Measurements from ENCODE around the gene EEF1A1.
"Not testable (repeated sequence)": the region's sequence is repeated elsewhere in the genome, so short reads cannot be mapped to it uniquely, and the experiment has no call there.

The EEF1A1 gene

DNA sequence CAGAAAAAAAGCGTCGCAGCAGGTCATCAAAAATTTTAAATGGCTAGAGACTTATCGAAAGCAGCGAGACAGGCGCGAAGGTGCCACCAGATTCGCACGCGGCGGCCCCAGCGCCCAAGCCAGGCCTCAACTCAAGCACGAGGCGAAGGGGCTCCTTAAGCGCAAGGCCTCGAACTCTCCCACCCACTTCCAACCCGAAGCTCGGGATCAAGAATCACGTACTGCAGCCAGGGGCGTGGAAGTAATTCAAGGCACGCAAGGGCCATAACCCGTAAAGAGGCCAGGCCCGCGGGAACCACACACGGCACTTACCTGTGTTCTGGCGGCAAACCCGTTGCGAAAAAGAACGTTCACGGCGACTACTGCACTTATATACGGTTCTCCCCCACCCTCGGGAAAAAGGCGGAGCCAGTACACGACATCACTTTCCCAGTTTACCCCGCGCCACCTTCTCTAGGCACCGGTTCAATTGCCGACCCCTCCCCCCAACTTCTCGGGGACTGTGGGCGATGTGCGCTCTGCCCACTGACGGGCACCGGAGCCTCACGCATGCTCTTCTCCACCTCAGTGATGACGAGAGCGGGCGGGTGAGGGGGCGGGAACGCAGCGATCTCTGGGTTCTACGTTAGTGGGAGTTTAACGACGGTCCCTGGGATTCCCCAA, at the start of gene EEF1A1:
EEF1A1 (minus strand) TSS at position 345 of the 663 bp plus-strand sequence. CDS start 1,006 bp downstream, outside the sequence.
- peak; percentile 100 for DNase-seq (ENCODE audit: low read depth)
- peak within 1 kb of the TSS; percentile 99 for H3K4me3 ChIP-seq (ENCODE audit: low read depth, low read length)
- TF ChIP-seq, protein P1, sequence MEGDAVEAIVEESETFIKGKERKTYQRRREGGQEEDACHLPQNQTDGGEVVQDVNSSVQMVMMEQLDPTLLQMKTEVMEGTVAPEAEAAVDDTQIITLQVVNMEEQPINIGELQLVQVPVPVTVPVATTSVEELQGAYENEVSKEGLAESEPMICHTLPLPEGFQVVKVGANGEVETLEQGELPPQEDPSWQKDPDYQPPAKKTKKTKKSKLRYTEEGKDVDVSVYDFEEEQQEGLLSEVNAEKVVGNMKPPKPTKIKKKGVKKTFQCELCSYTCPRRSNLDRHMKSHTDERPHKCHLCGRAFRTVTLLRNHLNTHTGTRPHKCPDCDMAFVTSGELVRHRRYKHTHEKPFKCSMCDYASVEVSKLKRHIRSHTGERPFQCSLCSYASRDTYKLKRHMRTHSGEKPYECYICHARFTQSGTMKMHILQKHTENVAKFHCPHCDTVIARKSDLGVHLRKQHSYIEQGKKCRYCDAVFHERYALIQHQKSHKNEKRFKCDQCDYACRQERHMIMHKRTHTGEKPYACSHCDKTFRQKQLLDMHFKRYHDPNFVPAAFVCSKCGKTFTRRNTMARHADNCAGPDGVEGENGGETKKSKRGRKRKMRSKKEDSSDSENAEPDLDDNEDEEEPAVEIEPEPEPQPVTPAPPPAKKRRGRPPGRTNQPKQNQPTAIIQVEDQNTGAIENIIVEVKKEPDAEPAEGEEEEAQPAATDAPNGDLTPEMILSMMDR (conservative IDR thresholded peaks at IDR 0.05; ENCODE audit: low read depth, low read length): no peak

DNA sequence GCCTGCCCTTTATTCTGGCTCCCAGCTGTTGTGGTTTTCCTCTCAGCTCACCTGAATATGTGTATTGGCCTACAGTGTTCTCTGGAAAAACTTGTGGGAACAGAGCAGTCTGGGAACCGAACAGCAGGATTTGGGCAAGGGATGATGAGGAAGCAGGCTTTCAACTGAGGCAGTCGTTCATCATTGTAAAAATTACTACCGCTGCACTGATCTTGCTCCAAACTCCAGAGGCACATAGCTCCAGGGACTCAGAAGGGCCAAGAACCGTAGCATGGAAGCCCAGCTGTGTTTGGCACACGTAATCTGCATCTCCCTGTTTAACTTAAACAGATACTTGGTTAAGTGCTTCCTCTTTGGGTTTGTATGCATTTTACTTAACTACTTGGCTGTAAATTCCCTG, 48.3 kb upstream of the EEF1A1 start:
- TF ChIP-seq, protein P1 (conservative IDR thresholded peaks at IDR 0.05; ENCODE audit: low read depth, low read length): no peak
- H3K4me3 ChIP-seq (ENCODE audit: low read depth, low read length): no peak overlapping the region
- no peak for DNase-seq (ENCODE audit: low read depth)

DNA sequence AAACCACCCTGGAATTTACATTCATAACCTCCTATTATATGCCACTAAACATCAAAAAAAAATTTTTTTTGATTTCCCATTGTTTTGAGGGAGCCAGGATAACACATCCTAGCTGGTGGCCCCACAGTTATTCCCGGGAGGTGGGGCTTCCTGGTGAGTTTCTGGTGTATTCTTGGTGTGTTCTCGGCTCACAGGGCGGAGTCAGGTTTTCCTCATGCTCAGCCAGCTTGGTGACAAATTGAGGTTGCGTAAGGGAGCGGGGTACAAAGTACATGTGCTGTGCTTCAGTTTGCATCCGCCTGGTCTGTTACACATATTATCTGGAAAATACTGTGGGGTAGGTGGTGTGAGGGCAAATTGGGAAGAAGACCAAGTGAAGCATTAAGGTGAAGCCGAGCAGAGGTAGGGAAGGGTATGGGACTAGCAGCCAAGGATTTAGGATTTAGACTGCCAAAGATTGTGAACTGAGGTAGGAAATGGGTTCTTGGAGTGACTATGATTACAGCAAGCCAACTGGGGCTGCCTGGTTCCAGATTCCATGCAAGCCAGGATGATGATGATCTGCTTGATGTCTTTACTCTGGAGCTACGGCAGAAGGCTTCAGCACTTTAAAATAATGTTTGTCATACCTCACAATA, 46.2 kb upstream of the EEF1A1 start:
- DNase-seq (ENCODE audit: low read depth): peak; percentile 49
- no peak overlapping the region for H3K4me3 ChIP-seq (ENCODE audit: low read depth, low read length)
- TF ChIP-seq, protein P1 (conservative IDR thresholded peaks at IDR 0.05; ENCODE audit: low read depth, low read length): no peak

DNA sequence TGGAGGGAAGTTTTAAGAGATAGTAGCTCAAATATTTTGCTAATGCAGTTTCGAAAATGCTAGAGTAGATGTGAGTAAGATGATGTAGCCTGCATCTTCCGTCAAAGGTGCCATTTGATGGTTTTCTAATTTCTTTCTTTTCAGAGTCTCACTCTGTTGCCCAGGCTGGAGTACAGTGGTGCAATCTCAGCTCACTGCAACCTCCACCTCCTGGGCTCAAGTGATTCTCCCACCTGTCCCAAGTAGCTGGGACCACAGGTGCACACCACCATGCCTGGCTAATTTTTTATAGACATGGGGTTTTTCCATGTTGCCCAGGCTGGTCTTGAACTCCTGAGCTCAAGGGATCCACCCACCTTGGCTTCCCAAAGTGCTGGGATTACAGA, 45.6 kb upstream of the EEF1A1 start:
- DNase-seq (ENCODE audit: low read depth); H3K4me3 ChIP-seq (ENCODE audit: low read depth, low read length): not testable (repeated sequence)

DNA sequence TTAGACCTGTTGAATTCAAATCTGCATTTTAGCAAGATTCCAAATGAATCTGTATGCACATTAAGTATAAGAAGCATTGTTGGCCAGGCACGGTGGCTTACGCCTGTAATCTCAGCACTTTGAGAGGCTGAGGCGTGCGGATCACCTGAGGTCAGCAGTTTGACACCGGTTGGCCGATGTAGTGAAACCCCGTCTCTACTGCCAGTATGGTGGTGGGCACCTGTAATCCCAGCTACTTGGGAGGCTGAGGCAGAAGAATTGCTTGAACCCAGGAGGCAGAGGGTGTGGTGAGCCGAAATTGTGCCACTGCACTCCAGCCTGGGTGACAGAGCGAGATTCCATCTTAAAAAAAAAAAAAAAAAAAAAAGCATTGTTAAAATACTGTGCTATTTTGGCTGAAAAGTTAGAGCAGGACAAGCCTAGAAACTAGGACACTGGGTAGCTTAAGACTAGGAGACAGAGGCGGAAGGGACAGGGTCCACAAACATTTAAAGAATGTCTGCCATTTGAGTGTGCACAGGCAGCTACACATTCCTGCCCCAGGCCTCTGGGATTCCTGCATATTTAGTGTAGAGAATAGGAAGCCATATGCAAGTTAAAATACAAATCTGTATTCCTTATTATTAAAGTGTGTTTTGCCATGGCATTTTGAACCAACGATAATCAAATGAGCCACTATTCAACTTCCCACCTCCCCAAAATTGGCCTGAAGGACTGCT, 45.1 kb upstream of the EEF1A1 start:
- peak; percentile 42 for DNase-seq (ENCODE audit: low read depth)
- TF ChIP-seq, protein P1 (conservative IDR thresholded peaks at IDR 0.05; ENCODE audit: low read depth, low read length): no peak
- no peak overlapping the region for H3K4me3 ChIP-seq (ENCODE audit: low read depth, low read length)

DNA sequence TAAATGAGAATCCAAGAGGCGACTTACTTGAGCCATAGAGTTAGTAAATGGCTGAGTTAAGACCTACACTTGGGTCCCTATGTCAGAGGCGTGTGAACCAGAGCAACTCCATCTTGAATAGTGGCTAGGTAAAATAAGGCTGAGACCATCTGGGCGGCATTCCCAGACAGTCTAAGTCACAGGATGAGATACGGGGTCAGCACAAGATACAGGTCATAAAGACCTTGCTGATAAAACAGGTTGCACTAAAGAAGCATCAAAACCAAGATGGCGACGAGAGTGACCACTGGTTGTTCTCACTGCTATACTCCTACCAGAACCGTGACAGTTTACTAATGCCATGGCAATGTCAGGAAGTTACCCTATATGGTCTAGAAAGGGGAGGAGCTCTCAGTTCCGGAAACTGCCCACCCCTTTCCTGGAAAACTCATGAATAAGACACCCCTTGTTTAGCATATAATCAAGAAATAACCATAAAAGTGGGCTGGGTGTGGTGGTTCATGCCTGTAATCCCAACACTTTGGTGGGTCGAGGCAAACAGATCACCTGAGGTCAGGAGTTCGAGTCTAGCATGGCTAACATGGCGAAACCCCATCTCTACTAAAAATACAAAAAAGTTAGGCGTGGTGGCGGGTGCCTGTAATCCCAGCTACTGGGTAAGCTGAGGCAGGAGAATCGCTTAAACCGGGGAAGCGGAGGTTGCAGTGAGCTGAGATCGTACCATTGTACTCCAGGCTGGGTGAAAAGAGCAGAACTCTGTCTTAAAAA, 43.9 kb upstream of the EEF1A1 start:
- no peak overlapping the region for H3K4me3 ChIP-seq (ENCODE audit: low read depth, low read length)
- no peak for DNase-seq (ENCODE audit: low read depth)
- TF ChIP-seq, protein P1 (conservative IDR thresholded peaks at IDR 0.05; ENCODE audit: low read depth, low read length): no peak

DNA sequence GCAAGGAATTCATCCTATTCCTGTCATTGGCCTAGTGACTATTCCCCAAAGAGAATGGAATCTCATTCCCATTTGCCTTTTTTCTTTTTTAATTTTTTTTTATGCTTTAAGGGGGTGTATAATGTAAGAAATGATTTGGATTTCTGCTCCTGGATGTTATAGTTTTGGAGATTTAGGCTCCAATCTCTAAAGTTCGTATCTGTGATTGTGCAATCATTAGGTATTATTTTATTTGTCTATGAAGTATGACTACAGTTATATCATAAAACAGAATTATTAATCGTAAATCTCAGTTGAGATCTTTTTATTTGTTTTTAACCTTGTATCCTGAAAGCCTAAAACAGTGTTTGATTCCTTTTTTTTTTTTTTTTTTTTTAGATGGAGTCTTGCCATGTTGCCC, 41.7 kb upstream of the EEF1A1 start:
- no peak for DNase-seq (ENCODE audit: low read depth)
- H3K4me3 ChIP-seq (ENCODE audit: low read depth, low read length): no peak overlapping the region
- TF ChIP-seq, protein P1 (conservative IDR thresholded peaks at IDR 0.05; ENCODE audit: low read depth, low read length): no peak

All from choroid plexus epithelial cell (primary cell).